K562 (cell line): ENCODE measurements around the gene DNAJB14. TPM values are rescaled to one million over a fixed set of nuclear protein-coding genes. Genes with fewer than 3 reads are reported as not detected.

ENCODE experiments used
- BMI1 ChIP-seq: fragments of 150-350 bp; IDR thresholded peaks from 2 replicates; pipeline ENCODE4 v1.6.1; 2014; ENCODE audit warnings: low read length
- CBFA2T2 ChIP-seq: fragments of 450-650 bp; conservative IDR thresholded peaks from 2 replicates; pipeline ENCODE4 v1.6.1; 2017; ENCODE audit warnings: mild to moderate bottlenecking
- CBX8 ChIP-seq: fragments of 200-600 bp; sonication (generic); IDR thresholded peaks from 2 replicates; pipeline ENCODE4 v1.6.1; 2012; ENCODE audit warnings: borderline replicate concordance, mixed run types, low read depth, mild to moderate bottlenecking, moderate library complexity, mixed read lengths, low read length, control low read depth, inconsistent platforms; ENCODE audit not compliant: poor library complexity, severe bottlenecking; ENCODE audit errors: extremely low read depth
- NCOA1 ChIP-seq: fragments of 450-650 bp; IDR thresholded peaks from 2 replicates; pipeline ENCODE4 v1.6.1; 2016; ENCODE audit warnings: low read depth
- NRF1 ChIP-seq, 2 experiments: fragments of 450-650 bp; IDR thresholded peaks in 1 of 2; conservative IDR thresholded peaks in 1 of 2; 2 replicates each; pipeline ENCODE4 v1.6.1; 2014; ENCODE audit warnings: mild to moderate bottlenecking in 2 of 2
- SAP30 ChIP-seq: fragments of 200-600 bp; sonication (generic); IDR thresholded peaks from 2 replicates; pipeline ENCODE4 v1.6.1; 2012; ENCODE audit warnings: borderline replicate concordance, low read depth, mild to moderate bottlenecking, moderate library complexity, low read length, control low read depth, inconsistent platforms; ENCODE audit not compliant: insufficient read depth, poor library complexity, severe bottlenecking
- SMARCC2 ChIP-seq: fragments of 450-650 bp; IDR thresholded peaks from 2 replicates; pipeline ENCODE4 v1.6.1; 2017; ENCODE audit warnings: antibody characterized with exemption, moderate library complexity, mild to moderate bottlenecking, low read depth
- TEAD1 ChIP-seq, 2 experiments: fragments of 450-650 bp in 1 of 2; sonication (generic) in 1 of 2; formaldehyde crosslinking; IDR thresholded peaks; 2 replicates each; pipeline versions ENCODE4 v1.4.0 to v1.8.0; 2020 to 2022; ENCODE audit warnings: mild to moderate bottlenecking in 2 of 2, missing genetic modification reagents in 1 of 2
- ZNF175 ChIP-seq: fragments of 200-800 bp; sonication (Bioruptor generic); IDR thresholded peaks from 2 replicates; pipeline ENCODE4 v1.6.1; 2016; ENCODE audit warnings: low read depth, mild to moderate bottlenecking, missing genetic modification characterization, missing compliant biosample characterization
- ZNF444 ChIP-seq: fragments of 250-450 bp; sonication (Bioruptor Pico); IDR thresholded peaks from 2 replicates; pipeline ENCODE4 v1.4.0; 2020; ENCODE audit warnings: mild to moderate bottlenecking, moderate library complexity
- ZNF551 ChIP-seq: fragments of 250-450 bp; sonication (Bioruptor Pico); IDR thresholded peaks from 2 replicates; pipeline ENCODE4 v1.5.0; 2021; ENCODE audit warnings: mild to moderate bottlenecking, moderate library complexity
- ZNF699 ChIP-seq: fragments of 250-450 bp; sonication (Bioruptor Pico); IDR thresholded peaks from 2 replicates; pipeline ENCODE4 v1.8.0; 2021; ENCODE audit warnings: mild to moderate bottlenecking, moderate library complexity; ENCODE audit not compliant: insufficient replicate concordance
- ZNF780A ChIP-seq: fragments of 250-450 bp; sonication (Bioruptor Pico); IDR thresholded peaks from 2 replicates; pipeline ENCODE4 v1.5.0; 2021; ENCODE audit warnings: mild to moderate bottlenecking
- polyA plus RNA-seq, 8 experiments: library from polyadenylated mRNA; depleted of rRNA in 4 of 8; stranded (reverse) in 5 of 8; unstranded in 3 of 8; fragments of >200 nt; fragmentation: Nextera tagmentation in 2 of 8; fragmentation: Illumina TruSeq in 1 of 8; extraction: Ambion mirVana in 2 of 8; extraction: Trizol in 1 of 8; gene quantifications; 2 replicates each; pipeline versions ENCODE4 v1.2.1 to v1.2.3, GENCODE V29; 2011 to 2014; ENCODE audit warnings: inconsistent platforms in 1 of 8, missing spikeins in 1 of 8
- total RNA-seq, 7 experiments: library from RNA; depleted of rRNA in 6 of 7; stranded (reverse); fragments of >200 nt in 6 of 7; fragmentation: Illumina TruSeq in 2 of 7; extraction: Trizol in 2 of 7; gene quantifications; 2 replicates each; pipeline versions ENCODE4 v1.2.1 to v1.2.3, GENCODE V29; 2011 to 2021; ENCODE audit warnings: low replicate concordance in 1 of 7
- TF ChIP-seq, protein P1 (sequence below): sonication (generic); formaldehyde crosslinking; IDR thresholded peaks from 2 replicates; pipeline ENCODE4 v1.8.1; 2023; ENCODE audit warnings: missing genetic modification reagents, mild to moderate bottlenecking, borderline replicate concordance
- TF ChIP-seq, protein P2 (sequence below): sonication (generic); formaldehyde crosslinking; IDR thresholded peaks from 2 replicates; pipeline ENCODE4 v1.8.0; 2022; ENCODE audit warnings: missing genetic modification reagents, mild to moderate bottlenecking, moderate library complexity, borderline replicate concordance
- TF ChIP-seq, protein P3 (sequence below): fragments of 250-450 bp; sonication (Bioruptor Pico); IDR thresholded peaks from 2 replicates; pipeline ENCODE4 v1.5.0; 2021
- TF ChIP-seq, protein P4 (sequence below): fragments of 450-650 bp; formaldehyde crosslinking; conservative IDR thresholded peaks from 2 replicates; pipeline ENCODE4 v1.4.0; 2022; ENCODE audit warnings: mild to moderate bottlenecking, missing genetic modification characterization

The DNAJB14 gene
- total and polyA plus RNA-seq, 9 of the 15 experiments (the other 6 are each of a cell fraction or from before 2014, with no cell fraction given), result 5.5 to 28.0 (median 12.7) TPM

DNA sequence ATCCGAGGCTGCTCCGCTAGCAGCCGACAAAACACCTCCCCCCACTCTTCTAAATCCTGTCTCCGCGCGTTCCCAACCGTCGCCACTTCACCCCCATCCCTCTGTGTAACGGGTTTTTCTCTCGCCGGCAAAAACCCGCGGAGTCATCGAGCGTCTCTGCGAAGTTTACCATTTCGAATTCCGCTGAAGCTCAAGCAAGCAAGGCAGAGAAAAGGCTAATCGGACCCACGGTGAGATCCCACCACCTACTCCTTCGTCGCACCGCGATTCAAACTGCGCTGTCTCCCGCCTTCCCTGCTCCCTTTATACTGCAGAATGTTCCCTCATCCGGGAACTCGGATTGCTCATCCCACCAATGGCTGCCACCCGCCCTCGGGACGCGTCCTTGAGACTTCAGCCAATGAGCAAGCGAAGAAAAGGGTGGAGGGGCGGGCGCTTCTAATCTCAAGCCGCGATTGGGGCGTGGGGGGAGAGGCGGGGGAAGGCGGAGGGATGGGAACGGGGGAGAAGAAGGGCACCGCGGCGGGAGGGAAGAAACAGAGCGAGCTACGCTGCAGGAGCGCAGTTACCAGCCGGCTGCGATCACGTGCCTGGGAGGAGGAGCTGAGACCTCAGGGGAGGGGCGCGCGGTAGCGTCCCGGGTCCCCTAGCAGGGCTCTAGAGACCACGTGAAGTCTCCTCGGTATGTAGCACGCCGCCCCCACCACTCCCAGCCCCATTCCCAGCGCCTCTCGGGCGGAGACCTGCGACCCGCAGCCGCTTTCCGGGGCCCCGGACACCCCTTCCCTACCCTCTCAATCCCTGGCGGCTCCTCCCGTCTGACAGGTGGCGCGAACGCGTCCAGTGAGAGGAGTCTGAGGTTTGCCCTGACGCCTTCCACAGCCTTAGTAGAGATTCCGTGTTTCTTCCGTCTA, 3.8 kb upstream of the DNAJB14 start, which contains the start of gene H2AZ1 (continued):
- TF ChIP-seq SAP30 (peak; percentile 55), ZNF780A (CRISPR knock-in tag) (no peak), NCOA1 (no peak; the same call in 1 of the 2 replicates), ZNF551 (CRISPR knock-in tag) (no peak), ZNF175 (CRISPR knock-in tag) (peak; percentile 28; the same call in 1 of the 2 replicates), BMI1 (no peak), SMARCC2 (0 out of 2 replicates have a peak, but pooled peaks have one; percentile 30), CBX8 (no peak), TEAD1 (CRISPR knock-in tag; IDR thresholded peaks at IDR 0.05) (peak in 1 of 2 experiments; percentile 77; a peak in 2 of 4 replicates), ZNF699 (no peak), ZNF444 (CRISPR knock-in tag) (0 out of 2 replicates have a peak, but pooled peaks have one; percentile 43), CBFA2T2 (peak; percentile 55), NRF1 (conservative IDR thresholded peaks at IDR 0.05 in 1 of 2, IDR thresholded peaks at IDR 0.05 in 1 of 2) (peak; percentile 46 to 59)
- TF ChIP-seq, protein P1, sequence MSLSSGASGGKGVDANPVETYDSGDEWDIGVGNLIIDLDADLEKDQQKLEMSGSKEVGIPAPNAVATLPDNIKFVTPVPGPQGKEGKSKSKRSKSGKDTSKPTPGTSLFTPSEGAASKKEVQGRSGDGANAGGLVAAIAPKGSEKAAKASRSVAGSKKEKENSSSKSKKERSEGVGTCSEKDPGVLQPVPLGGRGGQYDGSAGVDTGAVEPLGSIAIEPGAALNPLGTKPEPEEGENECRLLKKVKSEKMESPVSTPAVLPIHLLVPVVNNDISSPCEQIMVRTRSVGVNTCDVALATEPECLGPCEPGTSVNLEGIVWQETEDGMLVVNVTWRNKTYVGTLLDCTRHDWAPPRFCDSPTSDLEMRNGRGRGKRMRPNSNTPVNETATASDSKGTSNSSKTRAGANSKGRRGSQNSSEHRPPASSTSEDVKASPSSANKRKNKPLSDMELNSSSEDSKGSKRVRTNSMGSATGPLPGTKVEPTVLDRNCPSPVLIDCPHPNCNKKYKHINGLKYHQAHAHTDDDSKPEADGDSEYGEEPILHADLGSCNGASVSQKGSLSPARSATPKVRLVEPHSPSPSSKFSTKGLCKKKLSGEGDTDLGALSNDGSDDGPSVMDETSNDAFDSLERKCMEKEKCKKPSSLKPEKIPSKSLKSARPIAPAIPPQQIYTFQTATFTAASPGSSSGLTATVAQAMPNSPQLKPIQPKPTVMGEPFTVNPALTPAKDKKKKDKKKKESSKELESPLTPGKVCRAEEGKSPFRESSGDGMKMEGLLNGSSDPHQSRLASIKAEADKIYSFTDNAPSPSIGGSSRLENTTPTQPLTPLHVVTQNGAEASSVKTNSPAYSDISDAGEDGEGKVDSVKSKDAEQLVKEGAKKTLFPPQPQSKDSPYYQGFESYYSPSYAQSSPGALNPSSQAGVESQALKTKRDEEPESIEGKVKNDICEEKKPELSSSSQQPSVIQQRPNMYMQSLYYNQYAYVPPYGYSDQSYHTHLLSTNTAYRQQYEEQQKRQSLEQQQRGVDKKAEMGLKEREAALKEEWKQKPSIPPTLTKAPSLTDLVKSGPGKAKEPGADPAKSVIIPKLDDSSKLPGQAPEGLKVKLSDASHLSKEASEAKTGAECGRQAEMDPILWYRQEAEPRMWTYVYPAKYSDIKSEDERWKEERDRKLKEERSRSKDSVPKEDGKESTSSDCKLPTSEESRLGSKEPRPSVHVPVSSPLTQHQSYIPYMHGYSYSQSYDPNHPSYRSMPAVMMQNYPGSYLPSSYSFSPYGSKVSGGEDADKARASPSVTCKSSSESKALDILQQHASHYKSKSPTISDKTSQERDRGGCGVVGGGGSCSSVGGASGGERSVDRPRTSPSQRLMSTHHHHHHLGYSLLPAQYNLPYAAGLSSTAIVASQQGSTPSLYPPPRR (CRISPR knock-in tag), result 0 out of 2 replicates have a peak, but pooled peaks have one; percentile 6
- TF ChIP-seq, protein P2, sequence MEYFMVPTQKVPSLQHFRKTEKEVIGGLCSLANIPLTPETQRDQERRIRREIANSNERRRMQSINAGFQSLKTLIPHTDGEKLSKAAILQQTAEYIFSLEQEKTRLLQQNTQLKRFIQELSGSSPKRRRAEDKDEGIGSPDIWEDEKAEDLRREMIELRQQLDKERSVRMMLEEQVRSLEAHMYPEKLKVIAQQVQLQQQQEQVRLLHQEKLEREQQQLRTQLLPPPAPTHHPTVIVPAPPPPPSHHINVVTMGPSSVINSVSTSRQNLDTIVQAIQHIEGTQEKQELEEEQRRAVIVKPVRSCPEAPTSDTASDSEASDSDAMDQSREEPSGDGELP (CRISPR knock-in tag), result peak; percentile 84
- TF ChIP-seq, protein P3, sequence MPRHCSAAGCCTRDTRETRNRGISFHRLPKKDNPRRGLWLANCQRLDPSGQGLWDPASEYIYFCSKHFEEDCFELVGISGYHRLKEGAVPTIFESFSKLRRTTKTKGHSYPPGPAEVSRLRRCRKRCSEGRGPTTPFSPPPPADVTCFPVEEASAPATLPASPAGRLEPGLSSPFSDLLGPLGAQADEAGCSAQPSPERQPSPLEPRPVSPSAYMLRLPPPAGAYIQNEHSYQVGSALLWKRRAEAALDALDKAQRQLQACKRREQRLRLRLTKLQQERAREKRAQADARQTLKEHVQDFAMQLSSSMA (CRISPR knock-in tag), result peak; percentile 87; the same call in 1 of the 2 replicates
- TF ChIP-seq, protein P4, sequence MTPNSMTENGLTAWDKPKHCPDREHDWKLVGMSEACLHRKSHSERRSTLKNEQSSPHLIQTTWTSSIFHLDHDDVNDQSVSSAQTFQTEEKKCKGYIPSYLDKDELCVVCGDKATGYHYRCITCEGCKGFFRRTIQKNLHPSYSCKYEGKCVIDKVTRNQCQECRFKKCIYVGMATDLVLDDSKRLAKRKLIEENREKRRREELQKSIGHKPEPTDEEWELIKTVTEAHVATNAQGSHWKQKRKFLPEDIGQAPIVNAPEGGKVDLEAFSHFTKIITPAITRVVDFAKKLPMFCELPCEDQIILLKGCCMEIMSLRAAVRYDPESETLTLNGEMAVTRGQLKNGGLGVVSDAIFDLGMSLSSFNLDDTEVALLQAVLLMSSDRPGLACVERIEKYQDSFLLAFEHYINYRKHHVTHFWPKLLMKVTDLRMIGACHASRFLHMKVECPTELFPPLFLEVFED (CRISPR knock-in tag), result no peak
